ENCODE measurements around the gene CHRM4.

CHRM4 gene

DNA sequence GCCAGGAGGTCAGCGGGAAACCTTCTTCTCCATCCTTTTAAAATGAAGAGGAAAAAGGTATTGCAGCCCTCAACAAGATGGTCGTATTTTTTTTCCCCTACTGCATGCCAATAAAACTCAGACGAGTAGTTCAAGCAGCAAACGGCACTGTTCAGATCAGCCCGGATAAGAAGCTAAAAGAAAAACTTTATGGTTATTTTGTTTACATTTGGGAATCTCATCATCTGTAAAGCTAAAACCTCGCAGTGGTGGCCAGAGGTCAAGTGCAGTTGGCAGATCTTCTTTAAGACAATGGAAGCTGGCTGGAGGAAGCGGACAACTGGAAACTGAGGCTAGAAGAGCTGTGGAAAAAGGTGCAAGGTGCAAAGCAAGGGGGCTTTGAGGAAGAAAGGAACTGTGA, 31.0 kb upstream of the CHRM4 start:
- Histone ChIP-seq H3F3A (ENCODE audit: low read depth) (no peaks in the 10 kb centered on the region), H3K9ac (ENCODE audit: low read depth, low read length, poor library complexity, severe bottlenecking) (no peak overlapping the region), H3K79me2 (ENCODE audit: insufficient read depth, low read length) (no peaks in the 10 kb centered on the region), H3K27me3 (ENCODE audit: insufficient read depth, low read length, poor library complexity, severe bottlenecking) (no peaks in the 10 kb centered on the region), H2AFZ (ENCODE audit: low read length) (no peak overlapping the region), H3K4me3 (ENCODE audit: low read length, poor library complexity, severe bottlenecking) (no peak overlapping the region), H4K20me1 (ENCODE audit: insufficient read depth, low read length, poor library complexity, severe bottlenecking) (no peaks in the 10 kb centered on the region), H3K9me3 (ENCODE audit: insufficient read depth, low read depth, low read length) (no peaks in the 10 kb centered on the region), H3K36me3 (ENCODE audit: insufficient read depth, low read length) (peaks cover 45% of the 10 kb centered on the region; the same call in 1 of the 2 replicates), H3K9me2 (replicated peaks; ENCODE audit: low read depth, low read length) (no peaks in the 10 kb centered on the region), H3K4me1 (ENCODE audit: insufficient read depth, low read length, poor library complexity, severe bottlenecking) (peaks cover 10% of the 10 kb centered on the region), H3K4me2 (ENCODE audit: low read depth, low read length, poor library complexity, severe bottlenecking) (no peak overlapping the region)
- TF ChIP-seq EZH2phosphoT487 (IDR thresholded peaks at IDR 0.05; ENCODE audit: borderline replicate concordance), result no peak
- TF ChIP-seq, protein P1, sequence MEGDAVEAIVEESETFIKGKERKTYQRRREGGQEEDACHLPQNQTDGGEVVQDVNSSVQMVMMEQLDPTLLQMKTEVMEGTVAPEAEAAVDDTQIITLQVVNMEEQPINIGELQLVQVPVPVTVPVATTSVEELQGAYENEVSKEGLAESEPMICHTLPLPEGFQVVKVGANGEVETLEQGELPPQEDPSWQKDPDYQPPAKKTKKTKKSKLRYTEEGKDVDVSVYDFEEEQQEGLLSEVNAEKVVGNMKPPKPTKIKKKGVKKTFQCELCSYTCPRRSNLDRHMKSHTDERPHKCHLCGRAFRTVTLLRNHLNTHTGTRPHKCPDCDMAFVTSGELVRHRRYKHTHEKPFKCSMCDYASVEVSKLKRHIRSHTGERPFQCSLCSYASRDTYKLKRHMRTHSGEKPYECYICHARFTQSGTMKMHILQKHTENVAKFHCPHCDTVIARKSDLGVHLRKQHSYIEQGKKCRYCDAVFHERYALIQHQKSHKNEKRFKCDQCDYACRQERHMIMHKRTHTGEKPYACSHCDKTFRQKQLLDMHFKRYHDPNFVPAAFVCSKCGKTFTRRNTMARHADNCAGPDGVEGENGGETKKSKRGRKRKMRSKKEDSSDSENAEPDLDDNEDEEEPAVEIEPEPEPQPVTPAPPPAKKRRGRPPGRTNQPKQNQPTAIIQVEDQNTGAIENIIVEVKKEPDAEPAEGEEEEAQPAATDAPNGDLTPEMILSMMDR (conservative IDR thresholded peaks at IDR 0.05; ENCODE audit: low read length), result no peak

DNA sequence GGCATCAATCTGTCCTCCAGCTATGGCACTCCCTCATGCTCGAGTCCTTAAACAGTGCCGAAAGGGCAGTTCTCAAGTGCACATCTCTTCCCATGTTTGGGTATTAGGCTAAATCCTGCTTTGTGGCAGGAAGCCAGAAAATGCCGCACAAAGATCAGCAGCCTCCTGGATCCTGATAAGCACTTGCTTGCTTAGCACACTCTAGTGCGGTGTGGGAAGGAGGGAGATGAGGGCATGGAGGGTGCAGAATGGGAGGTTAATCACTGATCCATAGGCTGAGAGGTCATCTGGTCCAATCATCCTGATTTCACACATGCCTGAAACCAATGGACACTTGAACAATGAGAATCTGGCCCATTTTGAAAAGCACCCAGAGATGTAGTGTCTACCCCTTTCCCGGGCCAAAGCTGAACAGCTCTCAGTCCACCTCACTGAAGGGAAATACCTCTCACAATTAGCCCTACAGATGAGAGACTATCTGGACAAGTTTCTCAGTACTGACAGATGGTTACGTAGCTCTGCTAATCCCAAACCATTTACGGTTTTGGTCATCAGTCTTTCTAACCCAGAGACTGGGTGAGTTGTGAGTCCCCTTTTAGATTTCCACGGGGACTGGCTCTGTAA, 29.8 kb upstream of the CHRM4 start:
- H3K4me1 ChIP-seq (ENCODE audit: insufficient read depth, low read length, poor library complexity, severe bottlenecking), result peaks cover 10% of the 10 kb centered on the region

DNA sequence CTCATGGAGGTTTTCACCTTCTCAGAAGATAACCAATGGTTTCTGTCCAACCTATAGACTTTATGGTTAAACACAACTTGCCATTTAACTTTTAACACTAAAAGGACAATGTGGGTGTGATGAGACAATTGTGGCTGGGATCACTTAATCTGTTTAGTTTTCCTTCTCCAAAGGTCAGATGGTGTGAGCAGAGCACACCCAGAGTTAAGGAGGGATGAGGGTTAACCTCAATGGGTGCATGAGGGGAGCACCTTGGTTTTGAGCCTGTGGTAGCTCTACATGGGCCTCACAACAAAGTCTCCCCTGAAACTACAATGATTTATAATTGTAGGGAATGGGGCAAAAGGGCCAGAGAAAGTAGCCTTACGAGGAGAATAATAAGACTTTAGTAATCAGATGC, 28.9 kb upstream of the CHRM4 start:
- no peaks in the 10 kb centered on the region for H3F3A ChIP-seq (ENCODE audit: low read depth)
- H4K20me1 ChIP-seq (ENCODE audit: insufficient read depth, low read length, poor library complexity, severe bottlenecking), result no peaks in the 10 kb centered on the region
- no peaks in the 10 kb centered on the region for H3K9me2 ChIP-seq (replicated peaks; ENCODE audit: low read depth, low read length)
- H3K36me3 ChIP-seq (ENCODE audit: insufficient read depth, low read length), result peaks cover 51% of the 10 kb centered on the region; the same call in 1 of the 2 replicates
- H3K4me2 ChIP-seq (ENCODE audit: low read depth, low read length, poor library complexity, severe bottlenecking), result no peak overlapping the region
- no peaks in the 10 kb centered on the region for H3K27me3 ChIP-seq (ENCODE audit: insufficient read depth, low read length, poor library complexity, severe bottlenecking)
- H3K9me3 ChIP-seq (ENCODE audit: insufficient read depth, low read depth, low read length), result no peaks in the 10 kb centered on the region
- no peak overlapping the region for H3K9ac ChIP-seq (ENCODE audit: low read depth, low read length, poor library complexity, severe bottlenecking)
- H3K79me2 ChIP-seq (ENCODE audit: insufficient read depth, low read length), result no peaks in the 10 kb centered on the region
- H2AFZ ChIP-seq (ENCODE audit: low read length), result no peak overlapping the region
- H3K4me3 ChIP-seq (ENCODE audit: low read length, poor library complexity, severe bottlenecking), result no peak overlapping the region
- H3K4me1 ChIP-seq (ENCODE audit: insufficient read depth, low read length, poor library complexity, severe bottlenecking), result peaks cover 10% of the 10 kb centered on the region
- no peak for TF ChIP-seq EZH2phosphoT487 (IDR thresholded peaks at IDR 0.05; ENCODE audit: borderline replicate concordance)
- TF ChIP-seq, protein P1 (conservative IDR thresholded peaks at IDR 0.05; ENCODE audit: low read length), result no peak

More for the DNA sequence above, 29.8 kb upstream of the CHRM4 start:
- H3F3A ChIP-seq (ENCODE audit: low read depth), result no peaks in the 10 kb centered on the region
- H3K9ac ChIP-seq (ENCODE audit: low read depth, low read length, poor library complexity, severe bottlenecking), result no peak overlapping the region
- TF ChIP-seq EZH2phosphoT487 (IDR thresholded peaks at IDR 0.05; ENCODE audit: borderline replicate concordance), result no peak
- TF ChIP-seq, protein P1 (conservative IDR thresholded peaks at IDR 0.05; ENCODE audit: low read length), result no peak
- no peak overlapping the region for H3K4me3 ChIP-seq (ENCODE audit: low read length, poor library complexity, severe bottlenecking)
- no peaks in the 10 kb centered on the region for H3K9me3 ChIP-seq (ENCODE audit: insufficient read depth, low read depth, low read length)
- H3K27me3 ChIP-seq (ENCODE audit: insufficient read depth, low read length, poor library complexity, severe bottlenecking), result no peaks in the 10 kb centered on the region
- no peak overlapping the region for H3K4me2 ChIP-seq (ENCODE audit: low read depth, low read length, poor library complexity, severe bottlenecking)
- peaks cover 47% of the 10 kb centered on the region; the same call in 1 of the 2 replicates for H3K36me3 ChIP-seq (ENCODE audit: insufficient read depth, low read length)
- H3K9me2 ChIP-seq (replicated peaks; ENCODE audit: low read depth, low read length), result no peaks in the 10 kb centered on the region
- no peak overlapping the region for H2AFZ ChIP-seq (ENCODE audit: low read length)
- no peaks in the 10 kb centered on the region for H4K20me1 ChIP-seq (ENCODE audit: insufficient read depth, low read length, poor library complexity, severe bottlenecking)
- no peaks in the 10 kb centered on the region for H3K79me2 ChIP-seq (ENCODE audit: insufficient read depth, low read length)
